SK-N-SH (cell line): ENCODE measurements around the gene PORCN.

Experiments
- CTCF ChIP-seq: fragments of 200-600 bp; sonication (generic); IDR thresholded peaks from 2 replicates; pipeline ENCODE4 v1.6.1; 2017; ENCODE audit warnings: antibody characterized with exemption, mild to moderate bottlenecking, moderate library complexity
- GABPA ChIP-seq: IDR thresholded peaks from 2 replicates; pipeline ENCODE4 v1.4.0; 2012; ENCODE audit warnings: low read depth, mild to moderate bottlenecking
- JUND ChIP-seq: IDR thresholded peaks from 2 replicates; pipeline ENCODE4 v1.4.0; 2012
- MAX ChIP-seq: IDR thresholded peaks from 2 replicates; pipeline ENCODE4 v1.4.0; 2012; ENCODE audit warnings: low read depth
- NRF1 ChIP-seq: IDR thresholded peaks from 2 replicates; pipeline ENCODE4 v1.6.1; 2012; ENCODE audit warnings: low read depth, mild to moderate bottlenecking, low read length
- POLR2AphosphoS5 ChIP-seq: IDR thresholded peaks from 2 replicates; pipeline ENCODE4 v1.6.1; 2012; ENCODE audit warnings: low read depth, low read length
- RCOR1 ChIP-seq: fragments of 150-350 bp; IDR thresholded peaks from 2 replicates; pipeline ENCODE4 v1.6.1; 2017; ENCODE audit warnings: antibody characterized with exemption, low read length
- RFX5 ChIP-seq: IDR thresholded peaks from 2 replicates; pipeline ENCODE4 v1.6.1; 2012; ENCODE audit warnings: mild to moderate bottlenecking, improper control_type of control experiment, low read length
- SIN3A ChIP-seq: IDR thresholded peaks from 2 replicates; pipeline ENCODE4 v1.6.1; 2012; ENCODE audit warnings: low read depth, mild to moderate bottlenecking, low read length, moderate library complexity, borderline replicate concordance
- SMC3 ChIP-seq: IDR thresholded peaks from 2 replicates; pipeline ENCODE4 v1.6.1; 2012; ENCODE audit warnings: low read depth, low read length, improper control_type of control experiment
- TCF12 ChIP-seq: IDR thresholded peaks from 2 replicates; pipeline ENCODE4 v1.4.0; 2012
- YY1 ChIP-seq: IDR thresholded peaks from 2 replicates; pipeline ENCODE4 v1.4.0; 2012; ENCODE audit warnings: low read depth, mild to moderate bottlenecking
- ZBTB33 ChIP-seq: IDR thresholded peaks from 2 replicates; pipeline ENCODE4 v1.4.0; 2012; ENCODE audit warnings: low read depth, borderline replicate concordance

- TF ChIP-seq TCF12 (no peak), CTCF (no peak), JUND (no peak), SMC3 (no peak), RCOR1 (no peak), POLR2AphosphoS5 (no peak), SIN3A (no peak), ZBTB33 (no peak), GABPA (no peak), RFX5 (no peak), YY1 (no peak), MAX (no peak), NRF1 (no peak)
Measured at GRCh38 chrX:48471504-48471903, 37.3 kb upstream of the PORCN start.
